ENCODE data around the gene NUP214. TPM values are rescaled to one million over a fixed set of nuclear protein-coding genes. Genes with fewer than 3 reads are reported as not detected.
"Not testable (repeated sequence)": the region's sequence is repeated elsewhere in the genome, so short reads cannot be mapped to it uniquely, and the experiment has no call there.

The NUP214 gene
- total RNA-seq, 5 donors from 2014 or later (not counting 1 experiment from before 2014, with no cell fraction given), result 66.7 to 106 (median 68.5) TPM

- H3K27ac ChIP-seq (ENCODE audit: low read length), result no peak overlapping the region
- POLR2A ChIA-PET, result interaction anchor here in 1 of 2 donors (0.5 kb wide), 1 partner anchor 18 kb away, joined by 7 read pairs; no protein-coding TSS in a partner anchor
- Mint-ChIP-seq H3K36me3 (no peaks in the 10 kb centered on the region), H3K27ac (no peak overlapping the region), H3K9me3 (no peaks in the 10 kb centered on the region), H3K4me3 (no peak overlapping the region), H3K4me1 (no peaks in the 10 kb centered on the region), H3K27me3 (peaks cover 0 to 16% of the 10 kb centered on the region in 2 donors)
- no peak overlapping the region for H3K4me3 ChIP-seq (ENCODE audit: control insufficient read depth in 1 of 2, extremely low read depth in 1 of 2, low read length in 1 of 2)
- DNase-seq (no peak), ATAC-seq (replicated peaks in 1 of 4) (no peak)
- CTCF ChIA-PET, result no interaction called here
- 87% methylated on average over 8 of the region's 8 CpGs for WGBS (ENCODE audit: insufficient coverage)
- H3K36me3 ChIP-seq (ENCODE audit: control insufficient read depth in 2 of 2, extremely low read depth in 1 of 2, insufficient read depth in 1 of 2, low read length in 1 of 2), result no peaks in the 10 kb centered on the region
- peaks cover 0 to 36% of the 10 kb centered on the region in 2 experiments for H3K27me3 ChIP-seq (replicated peaks in 1 of 2; ENCODE audit: control insufficient read depth in 2 of 2, extremely low read depth in 1 of 2, insufficient read depth in 2 of 2, low read length in 1 of 2)
- H3K9me3 ChIP-seq, result no peaks in the 10 kb centered on the region
- H3K4me1 ChIP-seq (ENCODE audit: control insufficient read depth in 1 of 2, extremely low read depth in 1 of 2, insufficient read depth in 2 of 2, low read length in 2 of 2), result no peaks in the 10 kb centered on the region
Measured at GRCh38 chr9:131114084-131114535, 11.3 kb upstream of the NUP214 start.

GRCh38 chr9:131115360-131115742, 10.0 kb upstream of the NUP214 start:
- H3K36me3 Mint-ChIP-seq; ATAC-seq (replicated peaks in 1 of 4): not testable (repeated sequence)
- WGBS (ENCODE audit: insufficient coverage), result 80% methylated on average over 1 of the region's 6 CpGs

GRCh38 chr9:131116281-131117120, 8.9 kb upstream of the NUP214 start:
- ATAC-seq (replicated peaks in 1 of 4) (no peak), DNase-seq (no peak)
- Histone ChIP-seq H3K4me3 (ENCODE audit: control insufficient read depth in 1 of 2, extremely low read depth in 1 of 2, low read length in 1 of 2) (no peak overlapping the region), H3K4me1 (ENCODE audit: control insufficient read depth in 1 of 2, extremely low read depth in 1 of 2, insufficient read depth in 2 of 2, low read length in 2 of 2) (no peaks in the 10 kb centered on the region), H3K36me3 (ENCODE audit: control insufficient read depth in 2 of 2, extremely low read depth in 1 of 2, insufficient read depth in 1 of 2, low read length in 1 of 2) (no peaks in the 10 kb centered on the region), H3K9me3 (no peaks in the 10 kb centered on the region), H3K27me3 (replicated peaks in 1 of 2; ENCODE audit: control insufficient read depth in 2 of 2, extremely low read depth in 1 of 2, insufficient read depth in 2 of 2, low read length in 1 of 2) (peaks cover 0 to 41% of the 10 kb centered on the region in 2 experiments), H3K27ac (ENCODE audit: low read length) (no peak overlapping the region)
- H3K27ac Mint-ChIP-seq, result no peak overlapping the region
- ChIA-PET CTCF (no interaction called here), POLR2A (no interaction called here)
- H3K4me3 Mint-ChIP-seq, result no peak overlapping the region
- 89% methylated on average over 15 of the region's 22 CpGs for WGBS (ENCODE audit: insufficient coverage)
- H3K4me1 Mint-ChIP-seq, result no peaks in the 10 kb centered on the region
- H3K27me3 Mint-ChIP-seq, result peaks cover 0 to 16% of the 10 kb centered on the region in 2 donors
- H3K36me3 Mint-ChIP-seq, result no peaks in the 10 kb centered on the region
- H3K9me3 Mint-ChIP-seq, result no peaks in the 10 kb centered on the region

More at GRCh38 chr9:131115360-131115742, 10.0 kb upstream of the NUP214 start:
- H3K4me1 Mint-ChIP-seq; H3K9me3 Mint-ChIP-seq; H3K27ac ChIP-seq (ENCODE audit: low read length); DNase-seq; H3K36me3 ChIP-seq (ENCODE audit: control insufficient read depth in 2 of 2, extremely low read depth in 1 of 2, insufficient read depth in 1 of 2, low read length in 1 of 2); H3K9me3 ChIP-seq; H3K4me1 ChIP-seq (ENCODE audit: control insufficient read depth in 1 of 2, extremely low read depth in 1 of 2, insufficient read depth in 2 of 2, low read length in 2 of 2); POLR2A ChIA-PET; H3K4me3 ChIP-seq (ENCODE audit: control insufficient read depth in 1 of 2, extremely low read depth in 1 of 2, low read length in 1 of 2); CTCF ChIA-PET; H3K27ac Mint-ChIP-seq; H3K4me3 Mint-ChIP-seq: not testable (repeated sequence)
- H3K27me3 Mint-ChIP-seq, result peaks cover 0 to 16% of the 10 kb centered on the region in 2 donors
- peaks cover 0 to 43% of the 10 kb centered on the region in 2 experiments for H3K27me3 ChIP-seq (replicated peaks in 1 of 2; ENCODE audit: control insufficient read depth in 2 of 2, extremely low read depth in 1 of 2, insufficient read depth in 2 of 2, low read length in 1 of 2)

GRCh38 chr9:131117121-131117761, 8.1 kb upstream of the NUP214 start:
- POLR2A ChIA-PET, result no interaction called here
- no peak for DNase-seq
- Histone ChIP-seq H3K4me3 (ENCODE audit: control insufficient read depth in 1 of 2, extremely low read depth in 1 of 2, low read length in 1 of 2) (no peak overlapping the region), H3K27me3 (replicated peaks in 1 of 2; ENCODE audit: control insufficient read depth in 2 of 2, extremely low read depth in 1 of 2, insufficient read depth in 2 of 2, low read length in 1 of 2) (peaks cover 0 to 34% of the 10 kb centered on the region in 2 experiments), H3K36me3 (ENCODE audit: control insufficient read depth in 2 of 2, extremely low read depth in 1 of 2, insufficient read depth in 1 of 2, low read length in 1 of 2) (no peaks in the 10 kb centered on the region), H3K27ac (ENCODE audit: low read length) (no peak overlapping the region), H3K9me3 (no peaks in the 10 kb centered on the region), H3K4me1 (ENCODE audit: control insufficient read depth in 1 of 2, extremely low read depth in 1 of 2, insufficient read depth in 2 of 2, low read length in 2 of 2) (no peaks in the 10 kb centered on the region)
- no peak for ATAC-seq (replicated peaks in 1 of 4)
- no peaks in the 10 kb centered on the region for H3K36me3 Mint-ChIP-seq
- no peak overlapping the region for H3K27ac Mint-ChIP-seq
- H3K9me3 Mint-ChIP-seq, result no peaks in the 10 kb centered on the region
- WGBS (ENCODE audit: insufficient coverage), result 24% methylated on average over 3 of the region's 13 CpGs
- H3K27me3 Mint-ChIP-seq, result peaks cover 0 to 16% of the 10 kb centered on the region in 2 donors
- H3K4me1 Mint-ChIP-seq, result no peaks in the 10 kb centered on the region
- no peak overlapping the region for H3K4me3 Mint-ChIP-seq
- CTCF ChIA-PET, result no interaction called here

- no peaks in the 10 kb centered on the region for H3K9me3 ChIP-seq
- DNase-seq (no peak), ATAC-seq (replicated peaks in 1 of 4) (no peak)
- no peak overlapping the region for H3K4me3 ChIP-seq (ENCODE audit: control insufficient read depth in 1 of 2, extremely low read depth in 1 of 2, low read length in 1 of 2)
- Mint-ChIP-seq H3K4me1 (no peaks in the 10 kb centered on the region), H3K36me3 (no peaks in the 10 kb centered on the region), H3K4me3 (no peak overlapping the region), H3K27me3 (peaks cover 0 to 15% of the 10 kb centered on the region in 2 donors), H3K9me3 (no peaks in the 10 kb centered on the region), H3K27ac (no peak overlapping the region)
- ChIA-PET CTCF (no interaction called here), POLR2A (no interaction called here)
- 84% methylated on average over 3 of the region's 4 CpGs for WGBS (ENCODE audit: insufficient coverage)
- H3K36me3 ChIP-seq (ENCODE audit: control insufficient read depth in 2 of 2, extremely low read depth in 1 of 2, insufficient read depth in 1 of 2, low read length in 1 of 2), result no peaks in the 10 kb centered on the region
- no peak overlapping the region for H3K27ac ChIP-seq (ENCODE audit: low read length)
- peaks cover 0 to 31% of the 10 kb centered on the region in 2 experiments for H3K27me3 ChIP-seq (replicated peaks in 1 of 2; ENCODE audit: control insufficient read depth in 2 of 2, extremely low read depth in 1 of 2, insufficient read depth in 2 of 2, low read length in 1 of 2)
- H3K4me1 ChIP-seq (ENCODE audit: control insufficient read depth in 1 of 2, extremely low read depth in 1 of 2, insufficient read depth in 2 of 2, low read length in 2 of 2), result no peaks in the 10 kb centered on the region
Measured at GRCh38 chr9:131117762-131118145, 7.6 kb upstream of the NUP214 start.

- H3K9me3 ChIP-seq, result no peaks in the 10 kb centered on the region
- H3K27me3 ChIP-seq (replicated peaks in 1 of 2; ENCODE audit: control insufficient read depth in 2 of 2, extremely low read depth in 1 of 2, insufficient read depth in 2 of 2, low read length in 1 of 2), result peaks cover 0 to 31% of the 10 kb centered on the region in 2 experiments
- POLR2A ChIA-PET, result interaction anchor here in 1 of 2 donors (0.7 kb wide), 1 partner anchor 886 kb away, joined by 6 read pairs; no protein-coding TSS in a partner anchor
- Mint-ChIP-seq H3K4me1 (peaks cover under 1% of the 10 kb centered on the region in 3 donors), H3K27me3 (peaks cover 0 to 13% of the 10 kb centered on the region in 2 donors), H3K27ac (no peak overlapping the region), H3K9me3 (no peaks in the 10 kb centered on the region), H3K36me3 (no peaks in the 10 kb centered on the region), H3K4me3 (no peak overlapping the region)
- WGBS (ENCODE audit: insufficient coverage), result 46% methylated on average over 3 of the region's 8 CpGs
- H3K36me3 ChIP-seq (ENCODE audit: control insufficient read depth in 2 of 2, extremely low read depth in 1 of 2, insufficient read depth in 1 of 2, low read length in 1 of 2), result no peaks in the 10 kb centered on the region
- CTCF ChIA-PET, result no interaction called here
- ATAC-seq (replicated peaks in 1 of 4) (no peak), DNase-seq (no peak)
- H3K4me3 ChIP-seq (ENCODE audit: control insufficient read depth in 1 of 2, extremely low read depth in 1 of 2, low read length in 1 of 2), result no peak overlapping the region
- no peak overlapping the region for H3K27ac ChIP-seq (ENCODE audit: low read length)
- H3K4me1 ChIP-seq (ENCODE audit: control insufficient read depth in 1 of 2, extremely low read depth in 1 of 2, insufficient read depth in 2 of 2, low read length in 2 of 2), result peaks cover 0 to 2% of the 10 kb centered on the region in 2 experiments
Measured at GRCh38 chr9:131119600-131119999, 5.8 kb upstream of the NUP214 start.

Data from T-cell (primary cell).